Neural crest cell (in vitro differentiated cells): ENCODE results near the gene PHPT1. TPM values are rescaled to one million over a fixed set of nuclear protein-coding genes. Genes with fewer than 3 reads are reported as not detected.

Experiments
- DNase-seq: peaks from one replicate; pipeline ENCODE4 v3.0.0; 2021; ENCODE audit warnings: low read depth, mixed read lengths, low spot score
- H3K27ac Mint-ChIP-seq: one replicate; pipeline ENCODE4 v1.8.0; 2021; ENCODE audit warnings: mild to moderate bottlenecking, mixed read lengths; ENCODE audit not compliant: unreplicated experiment
- H3K27me3 Mint-ChIP-seq: 2 replicates; pipeline ENCODE4 v1.8.0; 2021; ENCODE audit warnings: low read depth, mild to moderate bottlenecking, mixed read lengths
- H3K36me3 Mint-ChIP-seq: 2 replicates; pipeline ENCODE4 v1.8.0; 2021; ENCODE audit warnings: low read depth, mild to moderate bottlenecking, mixed read lengths
- H3K4me1 Mint-ChIP-seq: 2 replicates; pipeline ENCODE4 v1.8.0; 2021; ENCODE audit warnings: mixed read lengths
- H3K4me3 Mint-ChIP-seq: one replicate; pipeline ENCODE4 v1.8.0; 2021; ENCODE audit warnings: mild to moderate bottlenecking, mixed read lengths
- H3K9me3 Mint-ChIP-seq: 2 replicates; pipeline ENCODE4 v1.8.0; 2021; ENCODE audit warnings: mixed read lengths
- CTCF ChIP-seq: fragments of 200-600 bp; sonication (generic); conservative IDR thresholded peaks from 2 replicates; pipeline ENCODE4 v1.5.0; 2021; ENCODE audit warnings: antibody characterized with exemption, mild to moderate bottlenecking
- total RNA-seq: library from RNA; stranded (reverse); gene quantifications from 2 replicates; pipeline ENCODE4 v1.2.1, GENCODE V29; 2021

The PHPT1 gene
- total RNA-seq, 1 donor from 2014 or later, result 175 TPM

- DNase-seq, result no peak
- Mint-ChIP-seq H3K27me3 (no peaks in the 10 kb centered on the region), H3K27ac (peak overlapping the region; percentile 62)
Measured at GRCh38 chr9:136821826-136822544, 27.2 kb upstream of the PHPT1 start.

GRCh38 chr9:136823136-136824046 lies 25.8 kb upstream of the PHPT1 start:
- no peak for DNase-seq
- no peaks in the 10 kb centered on the region for H3K27me3 Mint-ChIP-seq
- H3K9me3 Mint-ChIP-seq, result no peaks in the 10 kb centered on the region
- no peak for TF ChIP-seq CTCF
- no peak overlapping the region for H3K27ac Mint-ChIP-seq
- H3K4me3 Mint-ChIP-seq, result peak overlapping the region; percentile 27
- peaks cover 6% of the 10 kb centered on the region for H3K36me3 Mint-ChIP-seq
- H3K4me1 Mint-ChIP-seq, result peaks cover 8% of the 10 kb centered on the region

More at GRCh38 chr9:136821826-136822544, 27.2 kb upstream of the PHPT1 start:
- Mint-ChIP-seq H3K9me3 (no peaks in the 10 kb centered on the region), H3K4me1 (peaks cover 8% of the 10 kb centered on the region), H3K4me3 (no peak overlapping the region), H3K36me3 (peaks cover 8% of the 10 kb centered on the region)
- TF ChIP-seq CTCF, result no peak

GRCh38 chr9:136824496-136825225 lies 24.5 kb upstream of the PHPT1 start:
- H3K36me3 Mint-ChIP-seq, result peaks cover 4% of the 10 kb centered on the region
- no peak overlapping the region for H3K27ac Mint-ChIP-seq
- peaks cover 8% of the 10 kb centered on the region for H3K4me1 Mint-ChIP-seq
- no peak for TF ChIP-seq CTCF
- H3K27me3 Mint-ChIP-seq, result no peaks in the 10 kb centered on the region
- no peaks in the 10 kb centered on the region for H3K9me3 Mint-ChIP-seq
- no peak for DNase-seq
- no peak overlapping the region for H3K4me3 Mint-ChIP-seq

- Mint-ChIP-seq H3K27ac (no peak overlapping the region), H3K4me3 (no peak overlapping the region), H3K9me3 (no peaks in the 10 kb centered on the region), H3K27me3 (no peaks in the 10 kb centered on the region), H3K4me1 (peaks cover 6% of the 10 kb centered on the region), H3K36me3 (peaks cover 4% of the 10 kb centered on the region)
- TF ChIP-seq CTCF, result no peak
- no peak for DNase-seq
Measured at GRCh38 chr9:136825295-136826187, 23.7 kb upstream of the PHPT1 start.
